GM12865 (cell line): ENCODE data around the gene SAA1.
A peak's percentile ranks its signal among the peaks of the same experiment; 100 is the strongest.

Source experiments
- DNase-seq: peaks from one replicate; pipeline ENCODE4 v3.0.0; 2010; ENCODE audit warnings: low read depth
- H3K4me3 ChIP-seq: 2 replicates; pipeline ENCODE4 v1.5.1; 2011; ENCODE audit warnings: mild to moderate bottlenecking, low read depth, low read length, control low read depth
- TF ChIP-seq, protein P1 (sequence below): IDR thresholded peaks from 2 replicates; pipeline ENCODE4 v1.5.1; 2011; ENCODE audit warnings: low read length, control low read depth, low read depth, inconsistent platforms; ENCODE audit not compliant: insufficient read depth; ENCODE audit errors: missing control alignments

Gene SAA1

DNA sequence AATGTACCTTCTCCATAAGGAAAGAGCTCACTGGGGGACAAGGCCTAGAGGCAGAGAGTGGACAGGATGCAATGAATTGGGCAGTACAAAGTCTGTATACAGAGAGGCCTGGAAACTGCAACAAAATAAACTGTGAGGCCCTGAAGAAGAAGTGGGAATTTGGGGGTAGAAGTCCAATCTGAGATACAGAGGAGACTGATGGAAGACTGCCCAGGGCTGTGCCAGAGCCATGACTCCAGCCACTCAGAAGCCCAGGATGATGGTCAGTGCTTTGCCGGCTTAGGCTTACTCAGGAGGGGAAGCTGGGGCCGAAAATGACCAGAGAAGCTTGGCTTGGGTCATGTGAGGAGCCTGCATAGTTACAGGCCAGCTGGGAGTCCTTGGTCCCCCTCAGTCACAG, 35.2 kb upstream of the SAA1 start:
- DNase-seq, result no peak
- no peak overlapping the region for H3K4me3 ChIP-seq
- TF ChIP-seq, protein P1, sequence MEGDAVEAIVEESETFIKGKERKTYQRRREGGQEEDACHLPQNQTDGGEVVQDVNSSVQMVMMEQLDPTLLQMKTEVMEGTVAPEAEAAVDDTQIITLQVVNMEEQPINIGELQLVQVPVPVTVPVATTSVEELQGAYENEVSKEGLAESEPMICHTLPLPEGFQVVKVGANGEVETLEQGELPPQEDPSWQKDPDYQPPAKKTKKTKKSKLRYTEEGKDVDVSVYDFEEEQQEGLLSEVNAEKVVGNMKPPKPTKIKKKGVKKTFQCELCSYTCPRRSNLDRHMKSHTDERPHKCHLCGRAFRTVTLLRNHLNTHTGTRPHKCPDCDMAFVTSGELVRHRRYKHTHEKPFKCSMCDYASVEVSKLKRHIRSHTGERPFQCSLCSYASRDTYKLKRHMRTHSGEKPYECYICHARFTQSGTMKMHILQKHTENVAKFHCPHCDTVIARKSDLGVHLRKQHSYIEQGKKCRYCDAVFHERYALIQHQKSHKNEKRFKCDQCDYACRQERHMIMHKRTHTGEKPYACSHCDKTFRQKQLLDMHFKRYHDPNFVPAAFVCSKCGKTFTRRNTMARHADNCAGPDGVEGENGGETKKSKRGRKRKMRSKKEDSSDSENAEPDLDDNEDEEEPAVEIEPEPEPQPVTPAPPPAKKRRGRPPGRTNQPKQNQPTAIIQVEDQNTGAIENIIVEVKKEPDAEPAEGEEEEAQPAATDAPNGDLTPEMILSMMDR, result no peak

GRCh38 chr11:18233912-18234311, 32.2 kb upstream of the SAA1 start:
- H3K4me3 ChIP-seq, result no peak overlapping the region
- DNase-seq, result no peak
- TF ChIP-seq, protein P1, result no peak

DNA sequence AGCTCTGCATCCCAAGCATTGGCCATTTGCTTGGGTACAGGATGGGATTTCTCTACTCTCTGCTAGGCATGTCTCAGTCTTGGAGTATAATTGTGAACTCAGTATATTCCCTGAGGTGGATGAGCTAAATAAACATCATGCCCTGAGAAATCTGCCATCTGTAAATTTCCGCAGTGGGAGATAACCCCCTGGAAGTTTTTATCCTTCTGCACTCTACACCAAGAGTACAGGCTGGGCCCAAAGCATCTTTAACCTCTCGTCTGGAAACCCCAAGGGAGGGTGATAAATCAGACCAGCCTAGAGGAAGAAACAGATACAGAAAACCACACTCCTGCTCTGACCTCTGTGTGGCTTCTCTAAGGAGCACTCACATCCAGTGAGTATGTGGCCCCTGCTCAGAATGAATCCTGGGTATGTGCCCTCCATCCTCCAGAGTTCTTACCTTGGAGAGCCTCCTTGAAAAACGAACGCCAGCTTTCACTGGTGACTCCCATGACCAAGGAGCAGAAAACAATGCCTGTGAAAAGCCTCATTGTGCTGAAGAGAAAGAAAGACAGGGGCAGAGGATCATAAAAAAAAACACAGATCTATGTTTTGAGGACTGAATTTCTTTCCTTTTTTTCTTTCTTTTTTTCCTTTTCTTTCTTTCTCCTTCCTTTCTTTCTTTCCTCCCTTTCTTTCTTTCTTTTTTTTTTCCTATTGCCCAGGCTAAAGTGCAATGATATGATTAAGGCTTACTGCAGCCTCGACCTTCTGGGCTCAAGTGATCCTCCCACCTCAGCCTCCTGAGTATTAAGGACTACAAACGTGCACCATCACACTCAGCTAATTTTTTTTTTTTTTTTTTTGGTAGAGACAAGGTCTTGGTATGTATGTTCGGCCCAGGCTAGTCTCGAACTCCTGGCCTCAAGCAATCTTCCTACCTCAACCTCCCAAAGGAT, 30.4 kb upstream of the SAA1 start:
- no peak for DNase-seq
- H3K4me3 ChIP-seq, result no peak overlapping the region
- TF ChIP-seq, protein P1, result no peak

DNA sequence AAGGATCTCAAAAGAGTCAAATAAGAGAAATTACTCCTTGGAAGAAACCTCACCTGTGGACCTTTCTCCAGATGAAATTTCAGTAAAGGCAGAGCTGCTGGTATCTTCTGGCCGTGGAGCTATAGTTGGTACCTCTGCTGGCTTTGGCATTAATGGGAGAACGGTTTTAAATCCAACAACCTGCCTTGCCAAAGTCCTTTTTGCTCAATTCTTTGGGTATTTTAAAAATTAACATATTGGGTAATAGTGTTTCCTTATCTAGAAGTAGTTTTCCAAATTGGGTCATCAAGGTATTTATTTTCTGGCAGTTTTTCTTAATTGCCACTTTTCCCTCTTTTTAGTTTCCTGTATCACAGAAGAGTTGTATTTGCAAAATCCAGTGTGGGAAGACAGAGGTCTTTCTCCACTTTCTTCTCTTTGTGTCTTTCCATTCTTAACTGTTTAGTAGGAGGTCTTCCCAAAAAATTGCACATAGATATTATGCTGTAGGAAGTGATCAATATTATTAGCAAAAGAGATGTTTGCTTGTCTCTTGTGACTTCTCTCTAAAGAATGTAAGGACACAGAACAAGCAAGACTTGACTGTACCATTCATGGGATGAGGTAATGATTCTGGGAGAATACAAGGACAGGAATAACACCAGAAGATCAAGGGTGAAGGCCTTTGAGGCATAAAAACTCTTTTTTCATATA, 29.3 kb upstream of the SAA1 start, which contains the start of gene SAA4:
SAA4 (minus strand) TSS at position 139 of the 693 bp plus-strand sequence. CDS start 876 bp downstream, outside the sequence.
- TF ChIP-seq, protein P1, result no peak
- DNase-seq, result no peak
- H3K4me3 ChIP-seq, result no peak within 1 kb of the TSS

DNA sequence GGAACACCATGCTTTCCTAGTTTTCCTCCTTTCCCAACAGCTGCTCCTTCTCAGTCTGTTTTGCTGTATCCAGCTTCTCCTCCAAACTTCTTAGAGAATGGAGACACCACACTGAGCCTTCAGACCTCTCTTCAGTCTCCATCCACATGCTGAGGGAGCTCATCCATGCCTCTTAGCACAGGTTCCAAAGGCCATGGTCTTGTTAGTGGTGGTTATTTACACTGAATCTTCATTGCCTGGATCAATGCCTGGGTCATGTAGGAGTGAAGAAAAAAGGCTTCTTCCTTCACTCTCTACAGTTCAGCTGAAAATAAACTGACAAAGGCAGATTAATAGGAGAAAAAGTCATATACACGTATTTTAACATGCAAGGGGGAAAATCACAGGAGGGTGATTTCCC, 26.4 kb upstream of the SAA1 start:
- TF ChIP-seq, protein P1, result no peak
- H3K4me3 ChIP-seq, result no peak overlapping the region
- DNase-seq, result no peak

- DNase-seq, result peak; percentile 89
- no peak overlapping the region for H3K4me3 ChIP-seq
- TF ChIP-seq, protein P1, result peak; percentile 91
Measured at GRCh38 chr11:18243783-18244362, 22.2 kb upstream of the SAA1 start.
